IMR-90 (cell line): ENCODE data around the gene ZDHHC1. TPM values are rescaled to one million over a fixed set of nuclear protein-coding genes. Genes with fewer than 3 reads are reported as not detected.

ENCODE experiments used
- ATAC-seq: fragments of 200-7000 bp; cut with Tn5 transposase; 2 replicates; pipeline ENCODE4 v1.9.1; 2020; ENCODE audit warnings: low read depth, mild to moderate bottlenecking, moderate library complexity
- BruUV-seq: library from RNA; stranded (reverse); fragments of 400-500 nt; replicated peaks from 2 replicates; lab custom pipeline; 2021; lab: Mats Ljungman, UMichigan
- CTCF ChIA-PET: fragments of 300-600 bp; formaldehyde crosslinking; extraction: SDS; loops from one replicate; lab custom pipeline; 2021; ENCODE audit warnings: antibody characterized with exemption; lab: Yijun Ruan, JAX
- POLR2A ChIA-PET: fragments of 300-600 bp; sonication (Branson Sonifier 250); formaldehyde crosslinking; loops from one replicate; lab custom pipeline; 2022; ENCODE audit warnings: antibody characterized with exemption; ENCODE audit not compliant: unreplicated experiment; lab: Charles Lee
- DNase-seq: peaks from one replicate; pipeline ENCODE4 v3.0.0; 2013
- H2AFZ ChIP-seq: replicated peaks from 2 replicates; pipeline ENCODE3; 2013; ENCODE audit warnings: low read length, mild to moderate bottlenecking; ENCODE audit not compliant: poor library complexity
- H2AK5ac ChIP-seq: 2 replicates; pipeline ENCODE4 v1.6.1; 2013; ENCODE audit warnings: low read depth, low read length, inconsistent platforms
- H2AK9ac ChIP-seq: replicated peaks from 2 replicates; pipeline ENCODE3; 2013; ENCODE audit warnings: mild to moderate bottlenecking, low read depth, low read length, moderate library complexity; ENCODE audit not compliant: poor library complexity
- H2BK120ac ChIP-seq: 2 replicates; pipeline ENCODE4 v1.6.1; 2013; ENCODE audit warnings: low read depth, low read length, inconsistent platforms
- H2BK15ac ChIP-seq: 3 replicates; pipeline ENCODE4 v1.6.1; 2013; ENCODE audit warnings: low read depth, low read length, inconsistent platforms
- H2BK20ac ChIP-seq: 2 replicates; pipeline ENCODE4 v1.6.1; 2013; ENCODE audit warnings: low read depth, mild to moderate bottlenecking, inconsistent platforms, low read length, moderate library complexity
- H2BK5ac ChIP-seq: 2 replicates; pipeline ENCODE4 v1.6.1; 2013; ENCODE audit warnings: mild to moderate bottlenecking, low read depth, low read length, inconsistent platforms; ENCODE audit not compliant: poor library complexity, severe bottlenecking
- H3K14ac ChIP-seq: replicated peaks from 2 replicates; pipeline ENCODE4 v1.6.1; 2013; ENCODE audit warnings: low read depth, low read length, inconsistent platforms
- H3K18ac ChIP-seq: 2 replicates; pipeline ENCODE4 v1.6.1; 2013; ENCODE audit warnings: low read depth, low read length, control low read depth
- H3K23ac ChIP-seq: 2 replicates; pipeline ENCODE4 v1.6.1; 2013; ENCODE audit warnings: low read depth, low read length, inconsistent platforms
- H3K27ac ChIP-seq: 2 replicates; pipeline ENCODE4 v1.5.1; 2013; ENCODE audit warnings: mild to moderate bottlenecking, control low read depth, low read length; ENCODE audit not compliant: insufficient read depth
- H3K27me3 ChIP-seq: 2 replicates; pipeline ENCODE4 v1.6.1; 2013; ENCODE audit warnings: low read length; ENCODE audit not compliant: control insufficient read depth, insufficient read depth
- H3K36me3 ChIP-seq: 2 replicates; pipeline ENCODE4 v1.6.1; 2013; ENCODE audit warnings: low read length, mixed read lengths; ENCODE audit not compliant: control insufficient read depth, insufficient read depth
- H3K4ac ChIP-seq: 2 replicates; pipeline ENCODE4 v1.6.1; 2013; ENCODE audit warnings: low read depth, low read length, inconsistent platforms
- H3K4me1 ChIP-seq: 2 replicates; pipeline ENCODE4 v1.6.1; 2013; ENCODE audit warnings: low read length, mixed read lengths; ENCODE audit not compliant: control insufficient read depth, insufficient read depth
- H3K4me2 ChIP-seq: 2 replicates; pipeline ENCODE4 v1.6.1; 2013; ENCODE audit warnings: low read depth, mild to moderate bottlenecking, control low read depth, low read length, moderate library complexity
- H3K4me3 ChIP-seq: 2 replicates; pipeline ENCODE4 v1.5.1; 2013; ENCODE audit warnings: low read depth, mild to moderate bottlenecking, control low read depth, low read length, moderate library complexity; ENCODE audit not compliant: insufficient read depth
- H3K56ac ChIP-seq: 2 replicates; pipeline ENCODE4 v1.6.1; 2013; ENCODE audit warnings: low read length, inconsistent platforms; ENCODE audit not compliant: insufficient read depth; ENCODE audit errors: extremely low read depth
- H3K79me1 ChIP-seq, 2 experiments: 2 replicates each; pipeline ENCODE4 v1.6.1; 2013; ENCODE audit warnings: low read length in 2 of 2, inconsistent platforms in 1 of 2, low read depth in 1 of 2
- H3K9ac ChIP-seq: 2 replicates; pipeline ENCODE4 v1.6.1; 2013; ENCODE audit warnings: low read depth, low read length, control low read depth
- H3K9me1 ChIP-seq: 2 replicates; pipeline ENCODE4 v1.6.1; 2013; ENCODE audit warnings: low read length, inconsistent platforms; ENCODE audit not compliant: insufficient read depth
- H3K9me3 ChIP-seq: 2 replicates; pipeline ENCODE4 v1.6.1; 2013; ENCODE audit warnings: low read length; ENCODE audit not compliant: control insufficient read depth, insufficient read depth
- H4K20me1 ChIP-seq: 2 replicates; pipeline ENCODE4 v1.6.1; 2013; ENCODE audit warnings: low read length, inconsistent platforms; ENCODE audit not compliant: insufficient read depth
- H4K5ac ChIP-seq: 2 replicates; pipeline ENCODE4 v1.6.1; 2013; ENCODE audit warnings: mild to moderate bottlenecking, low read depth, low read length, control low read depth
- H4K8ac ChIP-seq, 2 experiments: 2 replicates each; pipeline ENCODE4 v1.6.1; 2013; ENCODE audit warnings: low read depth in 2 of 2, low read length in 2 of 2, control low read depth in 1 of 2, inconsistent platforms in 1 of 2
- H4K91ac ChIP-seq: 2 replicates; pipeline ENCODE4 v1.6.1; 2013; ENCODE audit warnings: low read depth, low read length, inconsistent platforms; ENCODE audit not compliant: insufficient read depth
- BHLHE40 ChIP-seq: fragments of 150-350 bp; IDR thresholded peaks from 2 replicates; pipeline ENCODE4 v1.6.1; 2016; ENCODE audit warnings: mild to moderate bottlenecking, low read depth, low read length
- CEBPB ChIP-seq: IDR thresholded peaks from 2 replicates; pipeline ENCODE4 v1.6.1; 2012; ENCODE audit warnings: low read depth, low read length, improper control_type of control experiment
- FOS ChIP-seq: fragments of 150-350 bp; IDR thresholded peaks from 2 replicates; pipeline ENCODE4 v1.6.1; 2016; ENCODE audit warnings: low read depth, low read length
- MAFK ChIP-seq: IDR thresholded peaks from 2 replicates; pipeline ENCODE4 v1.6.1; 2012; ENCODE audit warnings: low read depth, low read length, improper control_type of control experiment
- MXI1 ChIP-seq: IDR thresholded peaks from 2 replicates; pipeline ENCODE4 v1.6.1; 2012; ENCODE audit warnings: low read depth, mild to moderate bottlenecking, low read length, moderate library complexity, borderline replicate concordance
- NFE2L2 ChIP-seq: fragments of 150-350 bp; IDR thresholded peaks from 2 replicates; pipeline ENCODE4 v1.6.1; 2016; ENCODE audit warnings: low read depth, mild to moderate bottlenecking, low read length
- POLR2A ChIP-seq: IDR thresholded peaks from 2 replicates; pipeline ENCODE4 v1.6.1; 2012; ENCODE audit warnings: mild to moderate bottlenecking, low read depth, low read length
- RAD21 ChIP-seq: IDR thresholded peaks from 2 replicates; pipeline ENCODE4 v1.6.1; 2012; ENCODE audit warnings: low read length, improper control_type of control experiment
- RCOR1 ChIP-seq: IDR thresholded peaks from 2 replicates; pipeline ENCODE4 v1.6.1; 2012; ENCODE audit warnings: mild to moderate bottlenecking, low read length, improper control_type of control experiment; ENCODE audit not compliant: insufficient replicate concordance
- RFX5 ChIP-seq: IDR thresholded peaks from 2 replicates; pipeline ENCODE4 v1.8.0; 2012; ENCODE audit warnings: low read depth, mild to moderate bottlenecking, low read length, moderate library complexity
- SMC3 ChIP-seq: fragments of 150-350 bp; IDR thresholded peaks from 2 replicates; pipeline ENCODE4 v1.6.1; 2016; ENCODE audit warnings: low read depth, mild to moderate bottlenecking, antibody characterized with exemption, low read length, moderate library complexity
- WGBS, 2 experiments: methylation state at CpG; one replicate each; pipeline versions ENCODE4 v1.1.5 to v1.1.7; 2013; ENCODE audit warnings: missing lambda C conversion rate in 2 of 2; ENCODE audit not compliant: insufficient read length in 1 of 2; ENCODE audit errors: extremely low coverage in 2 of 2; 5-methylcytosine and 5-hydroxymethylcytosine counted together
- dilution Hi-C: fragments of 300-500 bp; cut with HindIII; formaldehyde crosslinking; loops from one replicate; pipeline ENCODE4 v1.14.3; 2018; ENCODE audit warnings: low sequenced_read_pairs; ENCODE audit not compliant: unreplicated experiment
- in situ Hi-C: fragments of 300-500 bp; cut with MboI; formaldehyde crosslinking; loops from 3 replicates; pipeline ENCODE4 v1.14.3; 2019; ENCODE audit warnings: low sequenced_read_pairs, inconsistent platforms, mixed read lengths
- intact Hi-C: fragments of 100-400 bp; cut with micrococcal nuclease; formaldehyde crosslinking; loops from 2 replicates; pipeline ENCODE4 v1.10.0; 2022
- polyA plus RNA-seq, 3 experiments: library from polyadenylated mRNA; depleted of rRNA; stranded (reverse); fragments of >200 nt; gene quantifications; 2 replicates each; pipeline ENCODE4 v1.2.3, GENCODE V29; 2012; ENCODE audit warnings: low replicate concordance in 1 of 3
- total RNA-seq: library from RNA; depleted of rRNA; stranded (reverse); fragments of >200 nt; gene quantifications from 2 replicates; pipeline ENCODE4 v1.2.3, GENCODE V29; 2012
- TF ChIP-seq, protein P1 (sequence below): conservative IDR thresholded peaks from 2 replicates; pipeline ENCODE4 v1.5.1; 2012; ENCODE audit warnings: mild to moderate bottlenecking, low read depth, low read length, improper control_type of control experiment

The ZDHHC1 gene
- total and polyA plus RNA-seq, 2 of the 4 experiments (the other 2 are of a cell fraction) = 2.0 to 5.9 TPM

DNA sequence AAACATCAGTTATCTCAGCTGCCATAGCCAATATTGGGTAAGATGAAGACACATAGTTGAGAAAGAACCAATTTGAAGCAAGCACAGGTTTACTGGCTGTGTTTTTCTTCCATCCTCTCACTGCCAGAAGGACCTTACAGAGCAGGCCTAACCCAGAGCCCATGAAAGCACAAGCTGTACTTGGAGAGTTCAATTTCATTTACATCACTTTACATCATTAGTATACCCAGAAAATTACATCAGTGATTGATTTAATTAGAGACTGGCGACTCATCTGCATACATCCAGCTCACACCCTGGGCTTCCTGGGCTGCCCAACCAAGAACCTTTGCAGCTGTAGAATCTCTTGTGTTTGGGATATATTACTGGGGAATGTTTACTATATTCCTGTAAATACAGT lies 66.0 kb downstream of the ZDHHC1 start:
- Histone ChIP-seq H3K4ac (no peak overlapping the region), H2BK5ac (no peak overlapping the region), H3K79me1 (no peaks in the 10 kb centered on the region), H4K5ac (no peak overlapping the region), H3K4me1 (no peaks in the 10 kb centered on the region), H2AFZ (no peak overlapping the region), H2AK9ac (no peak overlapping the region), H3K9me1 (no peaks in the 10 kb centered on the region), H4K20me1 (no peaks in the 10 kb centered on the region), H3K14ac (no peak overlapping the region), H3K27me3 (peaks cover 5% of the 10 kb centered on the region), H3K18ac (no peak overlapping the region), H3K9me3 (no peaks in the 10 kb centered on the region), H2BK20ac (no peak overlapping the region), H4K8ac (no peak overlapping the region), H3K23ac (no peak overlapping the region), H2BK15ac (no peak overlapping the region), H2AK5ac (no peak overlapping the region), H4K91ac (no peak overlapping the region), H3K36me3 (no peaks in the 10 kb centered on the region), H3K56ac (no peak overlapping the region), H3K4me3 (no peak overlapping the region), H3K4me2 (no peak overlapping the region), H3K9ac (no peak overlapping the region), H3K27ac (no peak overlapping the region), H2BK120ac (no peak overlapping the region)
- ChIA-PET CTCF (interaction anchor here (0.9 to 1.1 kb wide), 2 partner anchors 12 to 43 kb away, joined by 3 to 4 read pairs; partner anchors contain the start of gene TPPP3), POLR2A (interaction anchor here (0.7 kb wide), 1 partner anchor 103 kb away, joined by 4 read pairs; the partner anchor contains the start of gene FHOD1)
- in situ Hi-C loops (no loop called here), intact Hi-C loops (no loop called here), dilution Hi-C loops (no loop called here)
- DNase-seq (no peak), ATAC-seq (no peak)
- no TSS peak for BruUV-seq
- WGBS, 2 experiments = no CpG with 5 or more reads among the region's 1 CpG
- TF ChIP-seq RAD21 = no peak
- no peak for TF ChIP-seq BHLHE40
- TF ChIP-seq FOS = no peak
- no peak for TF ChIP-seq RCOR1
- TF ChIP-seq SMC3 = no peak
- no peak for TF ChIP-seq POLR2A
- TF ChIP-seq, protein P1, sequence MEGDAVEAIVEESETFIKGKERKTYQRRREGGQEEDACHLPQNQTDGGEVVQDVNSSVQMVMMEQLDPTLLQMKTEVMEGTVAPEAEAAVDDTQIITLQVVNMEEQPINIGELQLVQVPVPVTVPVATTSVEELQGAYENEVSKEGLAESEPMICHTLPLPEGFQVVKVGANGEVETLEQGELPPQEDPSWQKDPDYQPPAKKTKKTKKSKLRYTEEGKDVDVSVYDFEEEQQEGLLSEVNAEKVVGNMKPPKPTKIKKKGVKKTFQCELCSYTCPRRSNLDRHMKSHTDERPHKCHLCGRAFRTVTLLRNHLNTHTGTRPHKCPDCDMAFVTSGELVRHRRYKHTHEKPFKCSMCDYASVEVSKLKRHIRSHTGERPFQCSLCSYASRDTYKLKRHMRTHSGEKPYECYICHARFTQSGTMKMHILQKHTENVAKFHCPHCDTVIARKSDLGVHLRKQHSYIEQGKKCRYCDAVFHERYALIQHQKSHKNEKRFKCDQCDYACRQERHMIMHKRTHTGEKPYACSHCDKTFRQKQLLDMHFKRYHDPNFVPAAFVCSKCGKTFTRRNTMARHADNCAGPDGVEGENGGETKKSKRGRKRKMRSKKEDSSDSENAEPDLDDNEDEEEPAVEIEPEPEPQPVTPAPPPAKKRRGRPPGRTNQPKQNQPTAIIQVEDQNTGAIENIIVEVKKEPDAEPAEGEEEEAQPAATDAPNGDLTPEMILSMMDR = no peak
- TF ChIP-seq MXI1 = no peak
- TF ChIP-seq RFX5 = no peak
- no peak for TF ChIP-seq CEBPB
- TF ChIP-seq NFE2L2 = no peak
- TF ChIP-seq MAFK = no peak
